Testis (tissue), 3 donors: ENCODE results near the gene CA11. TPM values are rescaled to one million over a fixed set of nuclear protein-coding genes. Genes with fewer than 3 reads are reported as not detected.

Source experiments
- DNase-seq: peaks from one replicate; pipeline ENCODE4 v3.0.0-alpha.2; 2019
- H3K27ac ChIP-seq, 2 donors: fragments of 200-600 bp; sonication (generic); one replicate each; pipeline ENCODE4 v1.5.1; 2019
- H3K27me3 ChIP-seq: fragments of 200-600 bp; sonication (generic); one replicate; pipeline ENCODE4 v1.5.1; 2019
- H3K36me3 ChIP-seq: fragments of 200-600 bp; sonication (generic); one replicate; pipeline ENCODE4 v1.5.1; 2017; ENCODE audit warnings: low read depth; ENCODE audit errors: missing control alignments
- H3K4me1 ChIP-seq: fragments of 200-600 bp; sonication (generic); one replicate; pipeline ENCODE4 v1.5.1; 2019
- H3K4me3 ChIP-seq, 2 donors: fragments of 200-600 bp; sonication (generic); one replicate each; pipeline ENCODE4 v1.5.1; 2017 to 2019
- H3K9me3 ChIP-seq: fragments of 200-600 bp; sonication (generic); one replicate; pipeline ENCODE4 v1.5.1; 2017
- CTCF ChIP-seq, 3 experiments: fragments of 450-650 bp in 2 of 3; fragments of 200-600 bp in 1 of 3; sonication (generic) in 1 of 3; IDR thresholded peaks; one replicate each; pipeline ENCODE4 v1.5.1; 2016 to 2019; ENCODE audit warnings: antibody characterized with exemption in 3 of 3, mild to moderate bottlenecking in 2 of 3, moderate library complexity in 1 of 3
- POLR2A ChIP-seq: fragments of 450-650 bp; IDR thresholded peaks from one replicate; pipeline ENCODE4 v1.6.1; 2017; ENCODE audit warnings: antibody characterized with exemption, mild to moderate bottlenecking, moderate library complexity
- WGBS, 2 donors: methylation state at CpG; one replicate each; pipeline ENCODE4 v1.1.5; 2018; 5-methylcytosine and 5-hydroxymethylcytosine counted together
- intact Hi-C: fragments of 100-400 bp; cut with DNase I; formaldehyde crosslinking; loops from one replicate; pipeline ENCODE4 v1.15.1; 2023; ENCODE audit warnings: low total_unique reads
- polyA plus RNA-seq: library from polyadenylated mRNA; stranded (reverse); fragments of 350-450 nt; fragmentation: Illumina TruSeq; extraction: RNeasy Lipid Tissue Mini Kit (QIAGEN cat#74804); gene quantifications from one replicate; pipeline ENCODE4 v1.2.3, GENCODE V29; 2014; ENCODE audit warnings: low read depth, low replicate concordance; ENCODE audit not compliant: insufficient read depth
- total RNA-seq, 2 donors: library from RNA; depleted of rRNA; stranded (reverse); fragments of >200 nt; gene quantifications; one replicate each; pipeline ENCODE4 v1.2.3, GENCODE V29; 2016

The CA11 gene
- total and polyA plus RNA-seq, 3 donors from 2014 or later, result 6.3 to 20.0 (median 6.8) TPM

GRCh38 chr19:48606463-48607358 is 39.3 kb downstream of the CA11 start, which contains the start of gene SPACA4:
Gene SPACA4 (plus strand): TSS chr19:48606742. CDS start chr19:48606979, 237 bp downstream.
- Histone ChIP-seq H3K27me3 (no peaks in the 10 kb centered on the region), H3K9me3 (no peaks in the 10 kb centered on the region), H3K27ac (no peak within 1 kb of the TSS), H3K4me1 (no peaks in the 10 kb centered on the region), H3K4me3 (no peak within 1 kb of the TSS), H3K36me3 (no peaks in the 10 kb centered on the region)
- intact Hi-C loops, result no loop called here
- DNase-seq, result no peak
- 83 to 90% methylated on average over 1 to 33 of the region's 39 CpGs for WGBS, 2 donors
- TF ChIP-seq POLR2A, result no peak
- TF ChIP-seq CTCF (IDR thresholded peaks at IDR 0.05), result no peak

- H3K4me3 ChIP-seq, result no peak overlapping the region
- no peak for DNase-seq
- TF ChIP-seq POLR2A, result no peak
- TF ChIP-seq CTCF (IDR thresholded peaks at IDR 0.05), result no peak
- no peaks in the 10 kb centered on the region for H3K9me3 ChIP-seq
- H3K27ac ChIP-seq, result no peak overlapping the region
- 70 to 85% methylated on average over 1 to 9 of the region's 9 CpGs for WGBS, 2 donors
- H3K36me3 ChIP-seq, result no peaks in the 10 kb centered on the region
- no peaks in the 10 kb centered on the region for H3K27me3 ChIP-seq
- H3K4me1 ChIP-seq, result no peaks in the 10 kb centered on the region
- intact Hi-C loops, result no loop called here
These were observed 42.1 kb downstream of the CA11 start for GRCh38 chr19:48603850-48604249.

- H3K27me3 ChIP-seq, result no peaks in the 10 kb centered on the region
These were observed 42.5 kb downstream of the CA11 start for GRCh38 chr19:48603449-48603848.

GRCh38 chr19:48603001-48603400 is 43.0 kb downstream of the CA11 start:
- no peaks in the 10 kb centered on the region for H3K9me3 ChIP-seq
- H3K27me3 ChIP-seq, result no peaks in the 10 kb centered on the region
- no peak overlapping the region for H3K4me3 ChIP-seq
- H3K4me1 ChIP-seq, result no peaks in the 10 kb centered on the region
- WGBS, 2 donors, result 53 to 81% methylated on average over 9 of the region's 9 CpGs
- no peak for TF ChIP-seq POLR2A
- no peak for TF ChIP-seq CTCF (IDR thresholded peaks at IDR 0.05)
- H3K27ac ChIP-seq, result no peak overlapping the region
- intact Hi-C loops, result no loop called here
- H3K36me3 ChIP-seq, result no peaks in the 10 kb centered on the region
- DNase-seq, result no peak

More at GRCh38 chr19:48603449-48603848, 42.5 kb downstream of the CA11 start:
- Histone ChIP-seq H3K9me3 (no peaks in the 10 kb centered on the region), H3K4me3 (no peak overlapping the region), H3K36me3 (no peaks in the 10 kb centered on the region), H3K4me1 (no peaks in the 10 kb centered on the region), H3K27ac (no peak overlapping the region)
- intact Hi-C loops, result no loop called here
- no peak for DNase-seq
- TF ChIP-seq CTCF (IDR thresholded peaks at IDR 0.05) (no peak), POLR2A (no peak)
- 62 to 85% methylated on average over 29 to 39 of the region's 39 CpGs for WGBS, 2 donors
